Subcutaneous adipose tissue (tissue), 4 donors: ENCODE data around the gene TRMT112. TPM values are rescaled to one million over a fixed set of nuclear protein-coding genes. Genes with fewer than 3 reads are reported as not detected.

ENCODE experiments used
- total RNA-seq, 4 donors: library from RNA; depleted of rRNA; stranded (reverse); fragments of >200 nt; gene quantifications; one replicate each; pipeline ENCODE4 v1.1.0, GENCODE V29; 2016
- TF ChIP-seq, protein P1 (sequence below): fragments of 450-650 bp; IDR thresholded peaks from one replicate; pipeline ENCODE4 v1.5.1; 2016; ENCODE audit warnings: low read depth, mild to moderate bottlenecking, control low read depth, antibody characterized with exemption, moderate library complexity

The TRMT112 gene
- total RNA-seq, 4 donors from 2014 or later = 225 to 266 (median 241) TPM

DNA sequence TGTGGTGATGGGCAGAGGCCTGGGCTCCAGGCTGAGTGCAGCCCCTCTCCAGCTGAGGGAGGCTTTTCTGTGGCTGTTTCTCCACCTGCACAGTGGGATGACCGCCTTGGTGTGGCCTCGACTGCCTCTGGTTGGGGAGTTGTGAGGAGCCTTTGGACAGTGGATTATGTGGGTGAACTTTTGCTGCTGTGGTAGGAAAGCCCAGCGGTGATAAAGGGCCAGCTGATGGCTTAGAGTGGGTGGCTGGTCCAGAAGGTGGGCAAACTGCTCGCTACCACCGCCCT, 13.4 kb downstream of the TRMT112 start:
- TF ChIP-seq, protein P1, sequence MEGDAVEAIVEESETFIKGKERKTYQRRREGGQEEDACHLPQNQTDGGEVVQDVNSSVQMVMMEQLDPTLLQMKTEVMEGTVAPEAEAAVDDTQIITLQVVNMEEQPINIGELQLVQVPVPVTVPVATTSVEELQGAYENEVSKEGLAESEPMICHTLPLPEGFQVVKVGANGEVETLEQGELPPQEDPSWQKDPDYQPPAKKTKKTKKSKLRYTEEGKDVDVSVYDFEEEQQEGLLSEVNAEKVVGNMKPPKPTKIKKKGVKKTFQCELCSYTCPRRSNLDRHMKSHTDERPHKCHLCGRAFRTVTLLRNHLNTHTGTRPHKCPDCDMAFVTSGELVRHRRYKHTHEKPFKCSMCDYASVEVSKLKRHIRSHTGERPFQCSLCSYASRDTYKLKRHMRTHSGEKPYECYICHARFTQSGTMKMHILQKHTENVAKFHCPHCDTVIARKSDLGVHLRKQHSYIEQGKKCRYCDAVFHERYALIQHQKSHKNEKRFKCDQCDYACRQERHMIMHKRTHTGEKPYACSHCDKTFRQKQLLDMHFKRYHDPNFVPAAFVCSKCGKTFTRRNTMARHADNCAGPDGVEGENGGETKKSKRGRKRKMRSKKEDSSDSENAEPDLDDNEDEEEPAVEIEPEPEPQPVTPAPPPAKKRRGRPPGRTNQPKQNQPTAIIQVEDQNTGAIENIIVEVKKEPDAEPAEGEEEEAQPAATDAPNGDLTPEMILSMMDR = no peak

DNA sequence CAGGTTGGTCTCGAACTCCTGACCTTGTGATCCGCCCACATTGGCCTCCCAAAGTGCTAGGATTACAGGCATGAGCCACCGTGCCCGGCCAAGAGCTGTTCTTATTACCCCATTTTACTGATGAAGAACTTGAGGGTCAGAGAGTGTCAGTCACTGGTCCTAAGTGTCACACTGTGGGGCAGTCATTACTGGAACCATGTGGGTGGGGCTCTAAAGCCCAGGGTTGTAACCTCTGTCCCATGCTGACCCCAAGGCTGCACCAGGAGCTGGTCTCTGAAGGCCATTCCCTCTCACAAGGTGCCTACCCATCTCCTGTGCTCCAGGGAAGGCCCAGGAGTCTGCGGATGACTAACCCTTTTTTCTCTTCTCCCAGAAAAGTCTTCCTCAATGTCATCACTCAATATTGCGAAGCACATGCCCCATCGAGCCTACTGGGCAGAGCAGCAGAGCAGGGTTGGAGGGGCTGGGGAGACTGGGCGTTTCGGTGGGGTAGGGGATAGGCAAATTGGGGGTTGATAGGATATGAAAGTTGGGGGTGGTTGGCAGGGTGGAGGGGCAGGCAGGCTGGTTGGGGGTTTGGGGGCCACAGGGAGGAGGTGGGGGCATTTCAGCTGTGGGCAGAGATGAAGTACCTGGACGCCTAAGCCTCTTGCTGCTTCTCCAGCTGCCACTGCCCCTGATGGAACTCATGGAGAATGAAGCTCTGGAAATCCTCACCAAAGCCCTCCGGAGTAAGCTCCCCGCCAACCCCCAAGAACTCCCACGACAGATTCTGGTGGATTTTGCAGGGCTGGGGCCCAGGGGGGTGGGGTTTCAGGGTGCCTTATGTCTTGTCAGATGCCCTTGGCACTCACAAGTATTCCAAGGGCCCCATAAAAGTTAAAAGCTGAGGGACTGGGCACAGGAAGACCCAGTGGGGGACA, 14.0 kb downstream of the TRMT112 start:
- TF ChIP-seq, protein P1 = no peak

DNA sequence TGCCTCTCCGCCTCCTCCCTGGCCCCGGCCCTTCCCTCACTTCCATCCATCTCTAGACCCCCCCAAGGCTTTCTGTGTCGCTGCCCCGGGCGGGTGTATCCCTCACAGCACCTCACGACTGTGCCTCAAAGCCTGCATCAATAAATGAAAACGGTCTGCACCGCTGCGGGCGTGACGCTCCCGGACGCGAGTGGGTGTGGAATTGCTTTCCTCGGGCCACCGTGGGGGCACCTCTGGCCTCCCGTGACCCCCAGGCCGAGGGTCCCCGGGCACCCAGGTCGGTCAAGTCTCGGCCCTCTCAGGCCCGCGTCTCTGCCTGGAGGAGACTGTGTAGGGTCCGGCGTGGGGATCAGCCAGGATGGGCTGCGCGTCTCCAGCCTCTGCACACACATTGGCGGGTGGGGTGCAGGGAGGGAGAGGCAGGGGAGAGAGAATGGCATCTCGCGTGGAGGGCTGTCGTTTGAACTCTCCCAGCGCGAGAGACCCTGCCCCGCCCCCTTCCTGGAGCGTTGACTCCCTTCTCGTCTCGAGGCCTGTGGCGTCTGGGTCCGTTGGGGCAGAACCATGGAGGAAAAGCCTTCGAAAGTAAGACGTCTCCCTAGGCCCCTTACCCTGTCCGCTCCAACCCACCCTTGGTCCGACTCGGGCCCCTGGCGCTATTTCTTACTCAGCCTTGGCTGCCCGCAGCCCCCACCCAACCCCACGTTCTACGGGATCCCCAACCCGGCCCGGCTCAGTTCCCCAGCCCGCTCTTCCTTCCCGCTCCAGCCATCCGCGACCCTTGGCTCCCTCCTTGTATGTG, 17.3 kb downstream of the TRMT112 start, which contains the start of gene CATSPERZ:
Gene CATSPERZ, plus strand, starts transcription at position 512 of the 802 bp plus-strand sequence. Its CDS starts 53 bp downstream, at position 565.
- TF ChIP-seq, protein P1 = no peak

DNA sequence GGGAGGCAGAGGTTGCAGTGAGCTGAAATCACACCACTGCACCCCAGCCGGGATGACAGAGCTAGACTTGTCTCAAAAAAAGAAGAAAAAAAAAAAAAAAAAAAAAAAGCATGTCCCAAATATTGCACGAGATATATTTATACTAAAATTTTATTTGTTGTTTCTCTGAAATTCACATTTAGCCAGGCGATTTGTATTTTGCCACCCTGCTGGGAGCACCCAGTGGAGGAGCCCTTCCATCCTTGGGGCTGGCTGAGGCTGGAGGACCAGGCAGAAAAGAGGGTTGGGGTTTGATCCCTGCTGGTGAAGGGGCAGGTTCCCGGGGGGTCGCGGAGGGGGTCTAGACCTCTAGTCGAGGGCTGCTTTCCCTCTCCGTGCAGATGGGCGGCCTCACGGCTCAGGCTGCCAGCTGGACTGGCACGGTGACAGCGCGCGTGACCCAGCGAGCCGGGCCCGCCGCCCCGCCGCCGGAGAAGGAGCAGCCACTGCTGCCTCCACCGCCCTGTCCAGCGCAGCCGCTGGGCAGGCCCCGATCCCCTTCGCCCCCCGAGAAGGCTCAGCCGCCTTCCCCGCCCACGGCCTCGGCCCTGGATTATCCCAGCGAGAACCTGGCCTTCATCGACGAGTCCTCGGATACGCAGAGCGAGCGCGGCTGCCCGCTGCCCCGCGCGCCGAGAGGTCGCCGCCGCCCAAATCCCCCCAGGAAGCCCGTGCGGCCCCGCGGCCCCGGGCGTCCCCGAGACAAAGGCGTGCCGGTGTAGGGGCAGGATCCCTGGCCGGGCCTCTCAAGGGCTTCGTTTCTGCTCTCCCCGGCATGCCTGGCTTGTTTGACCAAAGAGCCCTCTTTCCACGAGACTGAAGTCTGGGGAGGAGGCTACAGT, 18.2 kb downstream of the TRMT112 start:
- TF ChIP-seq, protein P1 = no peak

DNA sequence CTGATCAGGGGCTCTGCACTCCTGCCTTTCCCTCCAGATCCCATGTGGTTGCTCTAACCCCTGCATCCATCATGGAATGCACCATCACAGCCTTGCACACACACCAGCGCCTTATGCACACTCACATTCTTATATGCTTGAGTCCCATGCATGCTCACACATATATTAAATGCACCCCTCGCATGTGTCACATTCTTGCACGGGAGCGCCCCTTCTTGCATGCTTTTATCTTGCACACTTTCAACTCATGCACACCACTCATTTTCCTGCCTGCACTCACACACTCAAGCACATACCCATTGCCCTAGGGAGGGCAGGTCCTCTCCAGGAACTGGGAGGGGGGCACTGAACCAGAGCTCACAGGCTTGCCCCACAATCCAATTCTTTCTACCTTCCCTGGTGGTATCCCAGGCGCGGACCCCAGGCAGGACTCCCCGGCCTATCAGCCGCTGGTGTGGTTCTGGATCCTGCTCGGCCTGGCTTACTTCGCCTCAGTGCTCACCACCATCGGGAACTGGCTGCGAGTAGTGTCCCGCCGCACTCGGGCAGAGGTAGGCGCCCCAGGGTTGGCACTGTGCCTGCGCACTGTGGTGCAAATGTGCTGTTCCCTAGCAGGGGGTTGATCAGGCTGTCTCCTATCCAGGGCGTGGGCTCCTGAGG, 19.5 kb downstream of the TRMT112 start:
- TF ChIP-seq, protein P1 = no peak

GRCh38 chr11:64296830-64297698, 20.3 kb downstream of the TRMT112 start:
- TF ChIP-seq, protein P1 = no peak
